DMS53 (cell line): ENCODE measurements around the gene EIF5AL1.
"Not testable (repeated sequence)": the region's sequence is repeated elsewhere in the genome, so short reads cannot be mapped to it uniquely, and the experiment has no call there.

Source experiments
- DNase-seq: peaks from one replicate; lab custom pipeline; 2025; lab: John Stamatoyannopoulos, UW

The EIF5AL1 gene

GRCh38 chr10:79556961-79557360, 44.6 kb downstream of the EIF5AL1 start:
- not testable (repeated sequence) for DNase-seq

- peak; percentile 85 for DNase-seq
Measured at GRCh38 chr10:79559726-79560125, 47.4 kb downstream of the EIF5AL1 start.

- DNase-seq: peak; percentile 84
Measured at GRCh38 chr10:79560160-79560709, 47.9 kb downstream of the EIF5AL1 start, which contains the start of gene SFTPA2. SFTPA2 (minus strand) TSS chr10:79560407; CDS start chr10:79559483, 924 bp downstream.

- DNase-seq: no peak
Measured at GRCh38 chr10:79561257-79561656, 48.9 kb downstream of the EIF5AL1 start.

- DNase-seq: peak; percentile 89
Measured at GRCh38 chr10:79562135-79562756, 49.9 kb downstream of the EIF5AL1 start.

GRCh38 chr10:79563426-79563825, 51.1 kb downstream of the EIF5AL1 start:
- no peak for DNase-seq
